ENCODE data around the gene TRIM7.

TRIM7 gene

GRCh38 chr5:181207960-181208253, 2.9 kb upstream of the TRIM7 start:
- TF ChIP-seq CTCF (conservative IDR thresholded peaks at IDR 0.05; ENCODE audit: low read depth): no peak
- CTCF ChIA-PET: interaction anchor here (0.7 to 1.7 kb wide), 3 partner anchors 17 to 35 kb away, joined by 3 to 8 read pairs (median 3); no protein-coding TSS in a partner anchor
- no peak for DNase-seq (ENCODE audit: low spot score)
- POLR2A ChIA-PET (ENCODE audit: low non-redundant PET): interaction anchor here (0.7 to 1.0 kb wide), 2 partner anchors 11 to 14 kb away, joined by 6 read pairs; no protein-coding TSS in a partner anchor
- peak overlapping the region; percentile 96; the same call in 1 of the 2 replicates for H3K27ac ChIP-seq

GRCh38 chr5:181207214-181207959, 2.4 kb upstream of the TRIM7 start:
- DNase-seq (ENCODE audit: low spot score): peak; percentile 82
- ChIA-PET POLR2A (ENCODE audit: low non-redundant PET) (interaction anchor here (0.7 to 1.7 kb wide), 3 partner anchors 12 to 15 kb away, joined by 4 to 6 read pairs (median 6); no protein-coding TSS in a partner anchor), CTCF (interaction anchor here (0.7 to 1.7 kb wide), 4 partner anchors 10 to 34 kb away, joined by 3 to 8 read pairs (median 3); no protein-coding TSS in a partner anchor)
- peak overlapping the region; percentile 96 for H3K27ac ChIP-seq
- TF ChIP-seq CTCF (conservative IDR thresholded peaks at IDR 0.05; ENCODE audit: low read depth): no peak

- peak; percentile 17 for DNase-seq (ENCODE audit: low spot score)
- CTCF ChIA-PET: interaction anchor here (0.6 to 2.1 kb wide), 6 partner anchors 9 to 402 kb away, joined by 3 to 10 read pairs (median 3); no protein-coding TSS in a partner anchor
- POLR2A ChIA-PET (ENCODE audit: low non-redundant PET): interaction anchor here (0.6 to 1.7 kb wide), 3 partner anchors 13 to 54 kb away, joined by 3 to 8 read pairs (median 4); no protein-coding TSS in a partner anchor
- H3K27ac ChIP-seq: peak overlapping the region; percentile 96
- no peak for TF ChIP-seq CTCF (conservative IDR thresholded peaks at IDR 0.05; ENCODE audit: low read depth)
Measured at GRCh38 chr5:181205761-181206649, 1.0 kb upstream of the TRIM7 start.

- peak overlapping the region; percentile 96 for H3K27ac ChIP-seq
- DNase-seq (ENCODE audit: low spot score): peak; percentile 72
- TF ChIP-seq CTCF (conservative IDR thresholded peaks at IDR 0.05; ENCODE audit: low read depth): no peak
- ChIA-PET CTCF (interaction anchor here (1.2 to 2.1 kb wide), 4 partner anchors 10 to 20 kb away, joined by 3 to 10 read pairs (median 4); no protein-coding TSS in a partner anchor), POLR2A (ENCODE audit: low non-redundant PET) (interaction anchor here (0.7 to 1.5 kb wide), 6 partner anchors 10 to 38 kb away, joined by 3 to 15 read pairs (median 5); no protein-coding TSS in a partner anchor)
Measured at GRCh38 chr5:181204113-181204825, 727 bp downstream of the TRIM7 start.

- CTCF ChIA-PET: interaction anchor here (1.4 to 2.1 kb wide), 3 partner anchors 10 to 19 kb away, joined by 4 to 10 read pairs (median 5); no protein-coding TSS in a partner anchor
Measured at GRCh38 chr5:181203777-181204112, 1.3 kb downstream of the TRIM7 start.

More at GRCh38 chr5:181203777-181204112, 1.3 kb downstream of the TRIM7 start:
- POLR2A ChIA-PET (ENCODE audit: low non-redundant PET): interaction anchor here (1.1 kb wide), 1 partner anchor 20 kb away, joined by 3 read pairs; no protein-coding TSS in a partner anchor
- no peak for TF ChIP-seq CTCF (conservative IDR thresholded peaks at IDR 0.05; ENCODE audit: low read depth)
- DNase-seq (ENCODE audit: low spot score): peak; percentile 55
- peak overlapping the region; percentile 96 for H3K27ac ChIP-seq

Data from RWPE1 (cell line).